ENCODE measurements around the gene DGKD. TPM values are rescaled to one million over a fixed set of nuclear protein-coding genes. Genes with fewer than 3 reads are reported as not detected.
"Not testable (repeated sequence)": the region's sequence is repeated elsewhere in the genome, so short reads cannot be mapped to it uniquely, and the experiment has no call there.

Gene DGKD
- polyA plus RNA-seq, 4 donors, result 23.2 to 30.8 (median 24.4) TPM

DNA sequence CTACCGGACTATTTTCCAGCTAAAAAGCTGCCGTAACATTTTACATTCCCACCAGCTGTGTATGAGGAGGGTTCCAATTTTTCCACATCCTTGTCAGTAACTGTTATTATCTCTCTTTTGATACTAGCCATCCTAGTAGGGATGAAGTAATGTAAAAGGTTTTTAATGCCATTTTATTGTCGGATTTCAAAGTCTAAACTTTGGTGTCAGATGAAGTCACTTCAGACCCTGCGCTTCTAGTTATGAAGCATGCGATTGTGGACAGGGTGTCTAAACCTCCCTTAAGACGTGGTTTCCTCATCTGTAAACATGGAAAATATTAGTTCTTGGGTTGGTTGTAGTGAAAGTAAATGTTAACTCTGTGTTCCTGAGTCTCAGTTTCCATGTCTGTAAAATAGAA lies 4.7 kb downstream of the DGKD start:
- DNase-seq (ENCODE audit: low read depth in 4 of 4, low spot score in 3 of 4), result no peak

DNA sequence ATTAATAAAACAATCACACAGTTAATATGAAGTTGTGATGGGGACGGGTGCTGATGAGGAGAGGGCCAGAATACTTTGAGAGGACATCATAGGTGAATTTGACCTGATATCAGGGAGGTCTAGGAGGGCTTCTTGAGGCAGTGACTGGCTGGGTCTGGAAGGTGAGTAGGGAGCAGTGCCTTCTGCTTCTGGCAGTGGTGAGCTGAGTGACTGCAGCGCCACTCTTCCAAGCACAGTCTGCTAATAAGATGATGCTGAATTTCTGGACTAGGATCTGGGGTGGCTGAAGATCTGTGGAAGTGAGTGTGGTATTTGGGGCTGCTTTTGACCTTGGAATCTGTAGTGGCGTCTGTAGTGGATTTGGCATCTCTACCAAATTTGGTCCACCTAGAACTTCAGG lies 5.5 kb downstream of the DGKD start:
- DNase-seq (ENCODE audit: low read depth in 4 of 4, low spot score in 3 of 4), result no peak

DNA sequence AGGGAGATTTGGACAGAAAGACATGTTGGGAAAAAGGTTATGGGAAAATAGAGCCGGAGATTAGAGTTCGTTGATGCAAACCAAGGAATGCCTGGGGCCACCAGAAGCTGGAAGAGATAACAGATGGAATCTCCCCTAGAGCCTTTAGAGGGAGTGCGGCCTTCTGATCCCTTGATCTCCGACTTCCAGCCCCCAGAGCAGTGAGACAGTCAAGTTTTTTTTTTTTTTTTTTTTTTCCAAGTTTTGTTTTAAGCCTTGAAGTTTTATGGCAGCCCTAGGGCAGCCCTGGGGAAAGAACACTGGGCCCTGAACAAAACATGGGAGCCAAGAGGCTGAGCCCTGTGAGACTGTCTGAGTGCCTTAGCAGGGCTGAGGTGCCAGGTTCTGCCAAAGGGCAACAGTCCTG lies 6.5 kb downstream of the DGKD start:
- DNase-seq (ENCODE audit: low read depth in 4 of 4, low spot score in 3 of 4), result no peak

DNA sequence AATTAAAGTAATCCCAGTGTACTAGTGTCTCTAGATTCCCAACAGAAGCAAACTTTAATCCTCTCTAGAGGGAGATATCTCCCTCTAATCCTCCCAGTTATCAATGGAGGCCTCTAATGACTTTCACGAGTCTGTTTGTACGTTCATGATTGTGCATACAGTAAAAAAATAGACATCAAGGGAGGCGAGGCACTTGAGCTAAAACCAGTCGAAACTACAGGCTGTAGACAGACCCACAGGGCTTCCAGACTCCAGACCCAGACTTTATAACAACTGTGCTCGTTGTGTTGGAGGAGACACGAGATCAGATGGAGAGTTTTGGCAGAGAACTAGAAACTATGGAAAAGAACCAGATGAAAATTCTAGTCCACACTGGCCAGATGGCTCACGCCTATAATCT lies 7.0 kb downstream of the DGKD start:
- no peak for DNase-seq (ENCODE audit: low read depth in 4 of 4, low spot score in 3 of 4)

DNA sequence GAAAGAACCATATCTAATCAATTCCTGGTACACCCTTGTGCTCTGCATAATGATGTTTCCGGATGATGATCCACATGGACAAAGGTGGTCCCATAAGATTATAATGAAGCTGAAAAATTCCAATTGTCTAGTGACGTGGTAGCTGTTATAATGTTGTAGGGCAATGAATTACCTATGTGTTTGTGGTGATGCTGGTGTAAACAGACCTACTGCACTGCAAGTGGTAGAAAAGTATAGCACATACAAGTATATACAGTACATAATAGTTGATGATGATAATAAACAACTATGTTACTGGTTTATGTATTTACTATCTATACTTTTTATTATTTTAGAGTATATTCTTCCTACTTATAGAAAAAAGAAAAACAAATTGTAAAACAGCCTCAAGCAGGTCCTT lies 8.4 kb downstream of the DGKD start:
- DNase-seq (ENCODE audit: low read depth in 4 of 4, low spot score in 3 of 4), result no peak

DNA sequence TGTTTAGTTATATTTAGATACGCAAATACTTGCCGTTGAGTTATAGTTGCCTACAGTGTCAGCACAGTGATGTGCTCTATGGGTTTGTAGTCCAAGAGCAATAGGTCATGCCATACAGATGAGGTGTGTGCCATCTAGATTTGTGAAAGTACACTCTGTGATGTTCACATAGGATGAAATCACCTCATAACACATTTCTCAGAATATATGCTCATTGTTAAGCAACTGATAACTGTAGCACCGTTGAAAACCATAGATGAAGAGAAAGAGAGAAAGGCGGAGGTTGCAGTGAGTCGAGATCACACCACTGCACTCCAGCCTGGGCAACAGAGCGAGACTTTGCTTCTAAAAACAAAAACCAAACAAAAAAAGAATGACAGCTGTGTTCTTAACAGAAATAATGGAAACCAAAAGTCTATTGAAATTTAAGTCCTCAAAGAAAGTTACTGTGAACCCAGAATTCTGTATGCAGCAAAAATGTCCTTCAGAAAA lies 9.5 kb downstream of the DGKD start:
- DNase-seq (ENCODE audit: low read depth in 4 of 4, low spot score in 3 of 4), result no peak

DNA sequence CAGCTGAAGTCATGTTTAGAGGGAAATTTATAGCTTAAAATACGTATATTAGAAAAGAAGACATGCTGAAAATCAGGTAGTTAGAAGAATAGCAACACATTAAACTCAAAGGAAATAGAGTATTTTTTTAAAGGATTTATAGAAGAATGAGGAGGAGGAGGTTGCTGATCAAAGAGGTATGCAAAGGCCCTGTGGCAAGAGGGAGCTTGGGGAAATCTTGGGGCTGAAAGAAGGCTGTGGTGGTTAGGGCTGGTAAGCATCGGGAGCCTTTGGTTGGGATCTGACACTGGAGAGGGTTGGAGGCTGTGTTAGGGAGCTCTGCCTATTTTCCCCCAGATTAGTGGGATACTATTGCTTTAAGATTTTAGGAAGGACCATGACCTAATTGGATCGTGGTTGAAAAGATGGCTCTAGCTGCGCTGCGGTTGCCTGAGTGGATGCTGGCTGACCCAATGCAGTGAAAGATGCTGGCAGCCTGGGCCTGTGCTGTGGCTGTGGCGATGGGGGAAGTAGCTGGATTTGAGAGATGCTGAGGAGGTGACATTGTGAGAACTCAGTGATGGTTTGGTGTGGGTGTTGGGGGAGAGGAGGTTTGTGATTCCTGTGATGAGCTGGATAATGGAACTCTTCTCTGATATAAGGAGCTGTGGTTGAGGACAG lies 11.7 kb downstream of the DGKD start:
- no peak for DNase-seq (ENCODE audit: low read depth in 4 of 4, low spot score in 3 of 4)

DNA sequence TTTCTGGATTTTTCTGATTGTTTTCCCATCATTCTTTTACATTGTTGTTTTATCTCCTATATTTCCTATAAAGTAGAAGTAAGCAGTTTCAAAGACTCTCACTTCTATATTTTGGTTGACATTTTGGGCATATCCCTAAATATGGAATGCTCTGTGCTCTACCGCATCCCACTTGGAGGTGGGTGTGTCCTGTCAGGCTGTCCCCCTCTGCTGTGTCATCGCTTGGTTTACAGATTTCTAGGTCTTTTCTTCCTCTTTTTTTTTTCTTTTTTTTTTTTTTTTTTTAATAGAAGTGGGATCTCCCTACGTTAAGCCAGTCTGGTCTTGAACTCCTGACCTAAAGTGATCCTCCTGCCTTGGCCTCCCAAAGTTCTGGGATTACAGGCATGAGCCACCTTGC lies 13.3 kb downstream of the DGKD start:
- DNase-seq (ENCODE audit: low read depth in 4 of 4, low spot score in 3 of 4), result no peak

DNA sequence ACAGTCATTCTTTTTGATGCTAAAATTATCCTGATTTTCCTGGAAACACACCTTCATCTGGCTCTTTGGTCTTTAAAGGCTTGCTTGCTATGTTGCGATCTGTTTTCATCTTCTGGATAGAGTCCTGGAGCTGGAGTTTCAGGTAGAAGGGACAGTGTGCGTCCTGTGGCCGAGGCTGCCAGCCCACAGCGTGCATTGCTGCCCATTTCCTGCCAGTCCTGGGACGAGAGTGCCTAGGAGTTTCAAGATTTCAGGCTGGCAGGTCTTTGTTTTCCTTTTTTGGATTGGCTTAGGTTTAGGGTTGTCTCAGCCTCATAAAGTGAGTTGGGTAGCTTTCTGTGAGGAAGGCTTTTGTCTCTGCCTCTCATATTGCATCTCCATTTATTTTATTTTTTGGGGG lies 14.5 kb downstream of the DGKD start:
- no peak for DNase-seq (ENCODE audit: low read depth in 4 of 4, low spot score in 3 of 4)

DNA sequence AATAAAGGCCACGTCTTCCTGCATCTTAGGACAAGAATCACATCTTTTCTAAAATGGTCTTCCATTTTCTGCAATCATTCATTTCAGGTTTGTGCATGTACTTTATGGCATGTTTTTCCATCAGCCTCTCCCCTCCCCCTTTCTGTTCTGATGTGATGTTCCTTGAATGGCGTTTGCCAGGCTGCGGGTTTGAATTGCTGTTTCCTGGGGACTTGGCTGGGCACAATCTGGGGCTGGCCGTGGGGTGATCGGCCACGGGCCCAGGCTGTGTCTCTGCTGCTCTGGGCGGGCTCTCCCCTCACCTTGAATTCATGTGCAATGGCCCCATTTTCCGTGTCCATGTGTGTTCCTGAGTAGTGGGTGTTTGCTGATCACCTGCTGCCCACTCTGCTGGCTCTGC lies 15.2 kb downstream of the DGKD start:
- no peak for DNase-seq (ENCODE audit: low read depth in 4 of 4, low spot score in 3 of 4)

DNA sequence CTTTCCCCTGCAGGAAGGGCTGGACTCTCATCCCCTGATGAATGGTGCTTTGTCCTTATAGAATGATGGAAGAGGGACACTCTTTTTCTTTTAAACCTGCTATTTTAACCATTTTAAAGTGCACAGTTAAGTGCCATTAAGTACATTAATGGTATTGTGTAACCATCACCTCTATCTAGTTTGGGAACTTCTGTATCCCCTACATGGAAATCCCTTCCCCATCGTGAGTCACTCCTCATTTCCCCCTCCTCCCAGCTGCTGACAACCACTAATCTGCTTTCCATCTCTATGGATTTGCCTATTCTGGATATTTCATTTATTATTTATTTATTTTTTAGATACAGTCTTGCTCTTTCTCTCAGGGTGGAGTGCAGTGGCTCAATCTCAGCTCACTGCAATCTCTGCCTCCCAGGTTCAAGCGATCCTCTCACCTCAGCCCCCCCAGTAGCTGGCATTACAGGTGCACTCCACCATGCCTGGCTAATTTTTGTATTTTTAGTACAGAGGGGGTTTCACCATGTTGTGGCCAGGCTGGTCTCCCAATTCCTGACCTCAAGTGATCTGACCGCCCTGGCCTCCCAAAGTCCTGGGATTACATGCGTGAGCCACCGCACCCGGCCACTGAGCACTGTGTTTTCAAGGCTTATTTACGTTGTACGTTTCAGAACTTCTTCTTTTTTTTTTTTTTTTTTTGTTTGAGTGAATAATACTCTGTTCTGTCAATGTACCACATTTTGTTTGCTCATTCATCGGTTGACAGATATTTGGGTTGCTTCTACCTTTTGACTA lies 15.8 kb downstream of the DGKD start:
- no peak for DNase-seq (ENCODE audit: low read depth in 4 of 4, low spot score in 3 of 4)

DNA sequence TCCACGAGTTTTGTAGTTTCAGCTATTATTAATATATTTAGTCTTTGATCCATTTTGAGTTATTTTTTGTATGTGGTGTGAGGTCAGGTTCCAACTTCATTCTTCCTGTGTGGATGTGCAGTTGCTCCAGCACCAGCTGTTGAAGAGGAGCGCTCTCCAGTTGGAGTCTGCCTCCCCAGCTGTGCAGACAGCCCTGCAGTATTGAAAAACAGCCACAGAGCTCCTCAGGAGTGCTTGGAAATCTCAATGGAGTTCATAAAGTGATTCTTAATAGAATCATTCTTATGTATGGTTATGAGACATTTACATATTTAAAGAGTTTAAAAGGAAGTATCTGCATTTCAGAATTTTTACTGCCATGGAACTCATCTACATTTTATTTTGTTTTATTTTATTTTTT lies 17.3 kb downstream of the DGKD start:
- DNase-seq (ENCODE audit: low read depth in 4 of 4, low spot score in 3 of 4), result no peak

DNA sequence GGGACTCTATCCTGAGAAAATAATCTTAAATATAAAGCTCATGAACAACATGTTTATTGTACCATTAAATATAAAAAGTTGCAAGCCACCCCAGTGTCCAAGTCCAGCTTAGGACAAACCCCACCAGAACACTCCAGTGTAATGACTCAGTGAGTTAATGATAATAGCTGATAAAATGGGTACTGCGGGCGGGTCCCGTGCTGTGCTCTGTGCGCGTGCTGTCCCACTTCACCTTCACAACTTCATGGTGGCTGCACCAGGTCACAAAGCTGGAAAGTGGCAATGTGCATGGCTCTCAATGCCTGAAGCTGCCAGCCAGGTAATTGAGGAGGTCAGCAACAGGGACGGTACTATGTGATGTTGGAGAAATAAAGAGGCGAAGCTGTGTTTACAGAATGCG lies 18.6 kb downstream of the DGKD start:
- no peak for DNase-seq (ENCODE audit: low read depth in 4 of 4, low spot score in 3 of 4)

DNA sequence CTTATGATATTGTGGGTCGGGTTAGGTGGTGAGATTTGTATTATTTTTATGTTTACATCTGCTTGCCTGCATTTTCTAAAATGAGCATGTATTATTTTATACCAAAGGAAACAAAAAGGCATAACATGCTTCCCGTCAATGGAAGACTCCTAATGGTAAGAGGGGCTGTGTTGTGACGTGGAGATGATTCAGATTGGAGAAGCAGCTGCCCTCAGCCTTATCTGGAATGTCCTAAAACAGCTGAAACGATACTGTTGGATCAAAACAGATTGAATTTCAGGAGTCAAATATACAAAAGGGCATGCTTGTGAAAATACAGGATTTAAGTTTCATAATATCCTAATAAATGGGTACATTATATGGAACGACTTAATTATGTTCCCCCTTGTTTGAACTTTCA lies 19.0 kb downstream of the DGKD start:
- DNase-seq (ENCODE audit: low read depth in 4 of 4, low spot score in 3 of 4), result no peak

DNA sequence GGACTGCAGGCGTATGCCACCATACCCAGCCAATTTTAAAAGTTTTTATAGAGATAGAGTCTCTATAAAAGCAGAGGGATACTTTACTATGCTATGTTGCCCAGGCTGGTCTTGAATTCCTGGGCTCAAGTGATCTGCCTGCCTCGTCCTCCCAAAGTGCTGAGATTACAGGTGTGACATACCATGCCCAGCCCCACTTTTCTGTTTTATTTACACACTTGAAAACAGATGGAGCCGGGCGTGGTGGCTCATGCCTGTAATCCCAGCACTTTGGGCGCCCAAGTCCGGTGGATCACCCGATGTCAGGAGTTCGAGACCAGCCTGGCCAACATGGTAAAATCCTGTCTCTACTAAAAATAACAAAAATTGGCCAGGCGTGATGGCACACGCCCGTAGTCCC lies 20.5 kb downstream of the DGKD start:
- not testable (repeated sequence) for DNase-seq (ENCODE audit: low read depth in 4 of 4, low spot score in 3 of 4)

DNA sequence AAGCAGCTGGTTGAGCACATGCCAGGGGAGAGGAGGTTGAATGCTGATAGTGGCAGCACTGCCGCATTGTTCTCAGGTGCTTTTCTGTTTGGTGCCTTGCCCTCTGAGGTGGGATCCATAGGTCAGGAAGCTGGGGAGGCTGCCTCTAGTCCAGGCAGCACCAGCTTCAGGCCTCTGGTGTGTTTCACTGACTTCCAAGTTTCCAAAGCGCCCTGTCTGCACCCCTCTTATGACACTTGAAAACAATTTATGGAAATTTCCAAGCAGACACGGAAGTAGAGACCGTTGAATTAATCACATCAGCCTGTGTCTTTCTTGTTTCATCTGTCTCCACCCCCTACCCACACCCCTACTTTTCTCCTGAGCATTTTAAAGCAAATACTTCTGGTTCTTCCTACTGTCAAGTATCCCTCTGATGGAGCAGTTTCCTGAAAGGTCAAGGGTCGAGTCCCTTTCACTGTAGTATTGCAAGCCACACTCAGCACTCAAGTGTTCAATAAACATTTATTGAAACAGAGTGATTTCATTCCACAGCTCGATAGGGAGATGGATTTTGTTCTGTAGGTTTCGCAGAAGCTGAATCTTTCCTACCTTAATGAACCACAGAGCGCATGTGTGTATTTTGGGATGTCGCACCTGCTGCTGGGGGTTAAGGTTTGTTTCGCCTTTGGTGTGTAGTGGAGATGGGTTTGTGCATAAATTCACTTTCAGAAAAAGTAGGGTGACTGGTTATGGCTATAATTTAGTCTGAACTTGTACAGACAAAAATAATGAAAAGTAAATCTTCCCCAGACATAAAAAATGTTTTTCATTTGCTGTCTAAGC lies 21.4 kb downstream of the DGKD start:
- no peak for DNase-seq (ENCODE audit: low read depth in 4 of 4, low spot score in 3 of 4)

DNA sequence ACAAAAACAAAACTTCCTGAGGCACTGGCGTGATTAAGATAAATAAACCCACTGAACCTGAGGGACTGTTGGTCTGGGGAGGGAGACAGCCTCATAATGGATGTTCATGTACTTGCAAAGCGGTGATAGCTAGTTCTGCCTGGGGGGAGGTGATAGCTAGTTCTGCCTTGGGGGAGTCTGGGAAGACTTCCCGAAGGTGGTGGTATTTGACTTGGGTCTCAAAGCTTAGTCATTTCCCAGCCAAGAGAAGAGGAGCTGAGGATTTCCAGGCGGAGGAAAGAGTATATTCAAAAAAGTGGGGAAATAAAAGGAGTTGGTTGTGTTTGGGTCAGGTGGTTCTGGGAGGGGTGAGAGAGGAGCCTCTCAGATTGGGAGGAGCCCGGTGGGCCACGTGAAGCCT lies 24.7 kb downstream of the DGKD start:
- DNase-seq (ENCODE audit: low read depth in 4 of 4, low spot score in 3 of 4), result no peak

DNA sequence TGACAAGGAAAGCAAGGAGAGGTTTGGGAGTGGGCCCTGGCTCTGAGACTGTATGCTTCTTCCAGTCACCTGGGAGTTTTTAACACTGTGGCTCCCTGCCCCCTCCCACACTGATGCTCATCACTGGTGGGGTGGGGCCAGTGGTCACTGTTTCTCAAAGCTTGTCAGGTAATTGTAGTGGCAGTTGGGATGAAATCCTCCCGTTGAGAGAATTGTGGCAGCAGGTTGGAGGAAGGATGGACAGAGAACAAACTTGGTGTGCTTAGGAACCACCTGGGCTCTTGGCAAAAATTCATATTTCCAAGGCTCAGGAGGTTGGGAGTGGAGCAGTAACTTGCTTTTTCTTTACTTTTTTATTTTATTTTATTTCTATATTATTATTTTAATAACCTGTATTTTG lies 25.1 kb downstream of the DGKD start:
- DNase-seq (ENCODE audit: low read depth in 4 of 4, low spot score in 3 of 4), result no peak

DNA sequence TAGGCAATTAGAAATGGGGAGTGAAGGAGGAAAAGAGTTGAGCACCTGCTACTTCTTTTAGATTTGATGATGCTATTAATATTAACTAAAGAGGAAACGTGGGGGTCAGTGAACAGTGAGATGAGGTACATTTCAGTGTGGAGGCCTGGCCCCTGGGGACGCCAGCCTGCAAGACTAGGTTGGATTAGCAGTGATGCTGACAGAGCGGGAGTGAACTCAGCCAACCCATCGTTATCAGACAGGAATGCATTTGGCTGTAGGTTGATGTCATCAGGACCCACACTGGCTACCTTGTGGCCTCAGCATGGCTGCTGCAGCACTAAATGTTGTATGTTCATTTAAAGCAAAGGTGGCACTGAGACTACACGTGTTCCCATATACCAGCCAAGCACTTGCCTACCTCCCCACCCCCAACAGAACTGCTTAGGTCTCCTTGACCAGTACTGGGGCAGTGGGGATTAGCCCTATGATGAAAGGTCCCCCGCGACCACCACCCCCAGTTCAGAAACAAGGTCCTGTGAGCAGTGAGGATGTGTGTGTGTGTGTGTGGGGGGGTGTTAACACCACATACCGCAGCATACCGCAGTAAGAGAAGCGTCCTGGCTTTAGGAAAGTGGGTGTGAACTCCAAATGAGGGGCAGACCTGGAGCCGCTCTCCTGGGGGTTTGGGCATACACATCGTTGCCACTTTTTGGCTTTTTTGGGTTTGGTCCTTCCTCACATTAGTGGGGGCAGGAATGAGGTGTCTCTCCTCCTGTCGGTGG lies 26.0 kb downstream of the DGKD start:
- no peak for DNase-seq (ENCODE audit: low read depth in 4 of 4, low spot score in 3 of 4)

DNA sequence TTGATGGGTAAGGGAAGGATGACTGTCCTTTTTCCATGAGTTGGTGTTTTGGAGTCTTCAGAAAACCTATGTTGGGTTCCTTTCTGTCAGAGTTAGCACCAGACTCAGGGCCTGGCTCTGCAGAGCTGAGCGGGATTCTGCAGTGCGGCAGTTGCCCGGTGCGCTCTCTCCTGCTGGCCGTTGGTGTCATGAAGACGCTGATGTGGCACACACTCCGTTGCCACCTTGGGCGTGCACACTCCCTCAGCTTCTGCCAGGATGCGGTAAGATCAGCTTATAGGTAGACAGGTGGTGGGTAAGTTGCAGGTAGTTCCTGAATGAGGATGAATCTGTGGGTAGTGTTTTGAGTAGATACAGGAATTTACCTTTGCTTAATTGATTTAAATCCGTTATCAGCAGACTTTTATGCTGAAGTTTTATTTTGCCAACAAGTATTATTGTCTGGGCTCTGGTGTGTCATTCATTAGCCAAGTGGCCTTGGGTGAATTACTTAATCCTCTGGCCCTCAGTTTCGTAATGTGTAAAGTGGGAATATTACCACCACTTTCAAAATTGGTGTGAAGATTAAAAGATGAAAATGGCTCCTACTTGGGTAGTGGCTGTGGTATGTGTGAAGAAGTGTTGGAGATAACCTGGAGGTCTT lies 26.8 kb downstream of the DGKD start:
- no peak for DNase-seq (ENCODE audit: low read depth in 4 of 4, low spot score in 3 of 4)
